HL-60/S4 (cell line): ENCODE data around the gene SYT14.
"Not testable (repeated sequence)": the region's sequence is repeated elsewhere in the genome, so short reads cannot be mapped to it uniquely, and the experiment has no call there.

Source experiments
- in situ Hi-C: fragments of 300-500 bp; cut with MboI; formaldehyde crosslinking; loops from 2 replicates; pipeline ENCODE4 v1.14.3; 2022; ENCODE audit warnings: low sequenced_read_pairs

Gene SYT14

GRCh38 chr1:209931141-209931540 is 6.9 kb upstream of the SYT14 start:
- in situ Hi-C loops = no loop called here

- in situ Hi-C loops = no loop called here
Measured at GRCh38 chr1:209936125-209936524, 1.9 kb upstream of the SYT14 start.

- in situ Hi-C loops = no loop called here
Measured at GRCh38 chr1:209945377-209945776, 7.4 kb downstream of the SYT14 start.

GRCh38 chr1:209948155-209948554 is 10.1 kb downstream of the SYT14 start:
- in situ Hi-C loops = no loop called here

GRCh38 chr1:209956116-209956515 is 18.1 kb downstream of the SYT14 start:
- in situ Hi-C loops = no loop called here

- in situ Hi-C loops = no loop called here
Measured at GRCh38 chr1:209959623-209960022, 21.6 kb downstream of the SYT14 start.

- in situ Hi-C loops = no loop called here
Measured at GRCh38 chr1:209960926-209961325, 22.9 kb downstream of the SYT14 start.

GRCh38 chr1:209962388-209962787 is 24.4 kb downstream of the SYT14 start:
- in situ Hi-C loops = no loop called here

- in situ Hi-C loops = no loop called here
Measured at GRCh38 chr1:209962856-209963255, 24.8 kb downstream of the SYT14 start.

GRCh38 chr1:209965996-209966395 is 28.0 kb downstream of the SYT14 start:
- in situ Hi-C loops = no loop called here

GRCh38 chr1:209978721-209979120 is 40.7 kb downstream of the SYT14 start:
- in situ Hi-C loops = not testable (repeated sequence)

GRCh38 chr1:209983953-209984352 is 45.9 kb downstream of the SYT14 start:
- in situ Hi-C loops = no loop called here

GRCh38 chr1:209985002-209985401 is 47.0 kb downstream of the SYT14 start:
- in situ Hi-C loops = no loop called here

- in situ Hi-C loops = no loop called here
Measured at GRCh38 chr1:209988706-209989105, 50.7 kb downstream of the SYT14 start.

GRCh38 chr1:209989525-209989924 is 51.5 kb downstream of the SYT14 start:
- in situ Hi-C loops = no loop called here

GRCh38 chr1:209993061-209993830 is 55.2 kb downstream of the SYT14 start:
- in situ Hi-C loops = no loop called here

- in situ Hi-C loops = no loop called here
Measured at GRCh38 chr1:209996348-209996747, 58.3 kb downstream of the SYT14 start.

GRCh38 chr1:209999005-209999404 is 61.0 kb downstream of the SYT14 start:
- in situ Hi-C loops = no loop called here

GRCh38 chr1:210001751-210002150 is 63.7 kb downstream of the SYT14 start:
- in situ Hi-C loops = no loop called here

GRCh38 chr1:210003501-210003900 is 65.5 kb downstream of the SYT14 start:
- in situ Hi-C loops = no loop called here

- in situ Hi-C loops = no loop called here
Measured at GRCh38 chr1:210010161-210010560, 72.1 kb downstream of the SYT14 start.

GRCh38 chr1:210021145-210021860 is 83.3 kb downstream of the SYT14 start:
- in situ Hi-C loops = no loop called here
